Measurements from ENCODE around the gene SOX5.
"Not testable (repeated sequence)": the region's sequence is repeated elsewhere in the genome, so short reads cannot be mapped to it uniquely, and the experiment has no call there.

SOX5 gene

GRCh38 chr12:23899434-23899833, 50.0 kb downstream of the SOX5 start:
- DNase-seq = no peak

- no peak for DNase-seq
These were observed 51.3 kb downstream of the SOX5 start for GRCh38 chr12:23898121-23898520.

GRCh38 chr12:23895792-23896218, 53.7 kb downstream of the SOX5 start:
- DNase-seq = no peak

GRCh38 chr12:23893611-23894010, 55.9 kb downstream of the SOX5 start:
- no peak for DNase-seq

- no peak for DNase-seq
These were observed 58.4 kb downstream of the SOX5 start for GRCh38 chr12:23891115-23891514.

- no peak for DNase-seq
These were observed 60.4 kb downstream of the SOX5 start for GRCh38 chr12:23889069-23889440.

GRCh38 chr12:23888396-23889068, 60.9 kb downstream of the SOX5 start:
- DNase-seq = no peak

- DNase-seq = no peak
These were observed 62.2 kb downstream of the SOX5 start for GRCh38 chr12:23887055-23887835.

- DNase-seq = no peak
These were observed 64.1 kb downstream of the SOX5 start for GRCh38 chr12:23885394-23885793.

GRCh38 chr12:23884909-23885308, 64.6 kb downstream of the SOX5 start:
- no peak for DNase-seq

GRCh38 chr12:23880988-23881387, 68.5 kb downstream of the SOX5 start:
- no peak for DNase-seq

GRCh38 chr12:23876618-23877017, 72.9 kb downstream of the SOX5 start:
- not testable (repeated sequence) for DNase-seq

GRCh38 chr12:23867794-23868193, 81.7 kb downstream of the SOX5 start:
- DNase-seq = no peak

GRCh38 chr12:23862701-23863100, 86.8 kb downstream of the SOX5 start:
- DNase-seq = no peak

GRCh38 chr12:23860019-23860418, 89.5 kb downstream of the SOX5 start:
- DNase-seq = no peak

- no peak for DNase-seq
These were observed 92.3 kb downstream of the SOX5 start for GRCh38 chr12:23857178-23857577.

- DNase-seq = no peak
These were observed 93.7 kb downstream of the SOX5 start for GRCh38 chr12:23855813-23856212.

GRCh38 chr12:23854598-23854997, 94.9 kb downstream of the SOX5 start:
- DNase-seq = no peak

- no peak for DNase-seq
These were observed 95.8 kb downstream of the SOX5 start for GRCh38 chr12:23853640-23854039.

- no peak for DNase-seq
These were observed 97.9 kb downstream of the SOX5 start for GRCh38 chr12:23851602-23852001.

GRCh38 chr12:23847857-23848256, 101.6 kb downstream of the SOX5 start:
- no peak for DNase-seq

GRCh38 chr12:23843958-23844357, 105.5 kb downstream of the SOX5 start:
- DNase-seq = no peak

- DNase-seq = no peak
These were observed 115.4 kb downstream of the SOX5 start for GRCh38 chr12:23834076-23834475.

GRCh38 chr12:23831739-23832138, 117.7 kb downstream of the SOX5 start:
- no peak for DNase-seq

GRCh38 chr12:23830210-23830609, 119.3 kb downstream of the SOX5 start:
- DNase-seq = no peak

Measured in activated CD4-positive, alpha-beta T cell treated with anti-CD3 and anti-CD28 coated beads, Interleukin-2, amount 50 U/mL, for 4 hours (primary cell).